Measurements from ENCODE around the gene SEC14L1.
A peak's percentile ranks its signal among the peaks of the same experiment; 100 is the strongest.

SEC14L1 gene

GRCh38 chr17:77117415-77117814, 23.4 kb upstream of the SEC14L1 start:
- DNase-seq, result no peak

DNA sequence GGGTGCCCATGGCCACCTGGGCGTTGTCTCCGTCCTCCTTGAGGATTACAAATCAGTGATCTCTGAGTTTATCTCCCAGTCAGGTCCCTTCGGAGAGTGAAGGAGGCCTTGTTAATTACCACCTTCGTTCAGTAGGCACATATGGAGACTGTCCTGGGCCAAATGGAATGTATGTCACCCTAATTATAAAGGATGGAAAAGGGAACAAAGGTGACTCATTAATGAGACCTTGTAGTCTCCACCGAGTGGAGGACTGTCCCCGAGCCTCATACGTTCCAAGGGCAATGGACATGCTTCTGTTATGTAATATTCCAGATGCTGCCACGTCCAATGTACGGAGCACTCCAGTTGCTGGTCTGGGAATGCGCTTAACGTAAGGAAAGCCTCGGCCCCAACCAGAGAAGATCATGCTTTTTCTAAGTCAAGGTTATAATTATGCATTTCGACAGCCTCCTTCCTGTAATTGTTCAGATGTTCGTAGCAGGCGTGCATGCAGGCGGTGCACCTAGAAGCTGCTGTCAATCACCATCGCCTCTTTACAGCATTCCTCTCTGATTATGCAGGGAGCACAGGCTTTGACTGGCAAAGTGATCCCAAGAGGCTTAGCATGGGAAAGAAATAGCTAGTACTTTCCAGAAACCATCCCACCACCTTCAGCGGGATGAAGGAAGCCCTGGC, 22.4 kb upstream of the SEC14L1 start:
- no peak for DNase-seq

DNA sequence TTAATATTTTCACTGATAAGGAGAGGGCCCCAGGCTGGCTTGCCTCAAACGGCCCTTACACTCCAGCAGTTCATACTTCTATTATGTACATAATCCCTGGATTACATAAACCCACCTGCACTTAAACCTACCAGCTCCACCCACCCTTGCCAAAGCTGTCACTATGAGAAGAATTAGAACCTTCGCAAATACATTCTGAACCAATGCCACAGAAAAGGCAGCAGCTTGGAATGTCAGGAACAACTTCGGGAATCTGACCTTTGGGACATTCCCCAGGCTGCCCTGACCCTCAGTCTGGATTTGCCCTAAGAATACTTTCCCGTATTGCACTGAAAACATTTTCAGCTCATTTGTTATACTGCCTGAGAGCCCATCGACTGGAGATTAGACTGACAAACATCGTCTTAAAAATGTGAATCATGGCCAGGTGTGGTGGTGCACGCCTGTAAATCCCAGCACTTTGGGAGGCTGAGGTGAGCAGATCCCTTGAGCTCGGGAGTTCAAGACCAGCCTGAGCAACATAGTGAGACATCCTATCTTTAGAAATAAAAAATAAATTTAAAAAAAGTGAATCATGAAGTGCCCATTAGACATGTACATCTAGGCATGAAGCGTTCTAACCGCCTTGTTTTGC, 21.0 kb upstream of the SEC14L1 start:
- DNase-seq, result no peak

DNA sequence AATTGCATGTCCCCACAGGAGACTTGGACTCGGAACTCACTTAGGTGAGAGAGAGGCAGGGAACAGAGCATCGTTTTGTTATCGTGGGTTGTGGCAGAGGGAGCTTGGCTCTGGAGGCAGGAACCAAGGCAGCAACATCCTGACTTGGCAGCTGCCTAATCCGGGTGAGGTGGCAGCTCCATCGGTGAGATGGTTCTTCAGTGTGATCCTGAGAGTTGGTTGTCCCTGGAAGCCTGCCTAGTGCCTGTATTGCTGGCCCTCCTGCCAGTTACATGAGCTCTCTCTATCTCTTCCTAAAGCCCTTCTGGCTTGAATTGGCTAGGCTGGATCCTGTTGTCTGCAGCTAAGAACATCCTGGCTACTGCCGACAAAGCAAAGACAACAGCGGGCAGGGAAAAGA, 19.9 kb upstream of the SEC14L1 start:
- DNase-seq, result no peak

- no peak for DNase-seq
Measured at GRCh38 chr17:77124192-77124889, 16.4 kb upstream of the SEC14L1 start.

DNA sequence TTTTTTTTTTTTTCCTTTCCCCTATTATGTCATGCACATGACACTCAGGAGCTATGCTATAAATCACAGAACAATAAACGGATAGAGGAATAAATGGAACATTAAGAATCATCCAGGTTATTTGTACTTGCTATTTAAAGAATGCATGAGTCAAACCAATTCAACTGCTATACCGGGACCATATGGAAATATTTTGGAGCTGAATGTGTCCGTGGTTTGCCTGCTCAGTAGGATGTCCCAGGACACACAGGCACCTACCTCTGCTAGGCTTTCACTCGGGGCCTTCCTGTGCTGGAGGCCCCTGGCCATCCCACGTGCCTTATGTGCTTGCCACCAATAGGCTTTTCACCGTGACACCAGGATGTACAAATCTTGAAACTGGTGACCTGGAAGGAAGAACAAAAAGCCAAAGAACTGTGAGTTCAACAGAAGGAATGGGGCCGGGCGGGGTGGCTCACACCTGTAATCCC, 15.3 kb upstream of the SEC14L1 start:
- no peak for DNase-seq

GRCh38 chr17:77126519-77126918, 14.2 kb upstream of the SEC14L1 start:
- DNase-seq, result no peak

DNA sequence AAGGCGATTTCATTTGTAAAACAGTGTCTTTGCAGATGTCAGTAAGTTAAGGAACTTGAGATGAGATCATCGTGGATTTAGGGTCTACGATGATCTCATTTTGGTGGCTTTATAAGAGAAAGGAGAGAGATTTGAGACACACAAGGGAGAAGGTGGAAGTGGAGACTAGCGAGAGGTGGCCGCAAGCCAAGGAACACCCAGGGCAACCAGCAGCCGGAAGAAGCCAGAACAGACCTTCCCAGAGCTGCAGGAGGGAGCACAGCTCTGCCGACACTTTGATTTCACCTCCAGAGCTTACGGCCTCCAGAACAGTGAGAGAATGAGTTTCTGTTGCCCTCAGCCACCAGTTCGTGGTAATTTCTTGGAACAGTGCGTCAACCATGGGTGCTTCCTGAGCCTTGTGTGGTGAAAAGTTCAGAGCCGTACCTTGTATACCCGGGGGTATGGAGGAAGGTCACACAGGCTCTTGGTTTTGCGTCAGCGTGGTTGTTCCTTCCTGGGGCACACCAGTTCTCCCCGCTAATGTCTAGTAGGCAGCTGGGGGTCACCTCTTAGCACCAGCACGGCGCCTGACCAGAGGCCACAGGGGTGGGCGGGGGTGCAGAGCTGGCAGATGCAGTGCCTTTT, 12.9 kb upstream of the SEC14L1 start:
- DNase-seq, result peak; percentile 38 to 59

DNA sequence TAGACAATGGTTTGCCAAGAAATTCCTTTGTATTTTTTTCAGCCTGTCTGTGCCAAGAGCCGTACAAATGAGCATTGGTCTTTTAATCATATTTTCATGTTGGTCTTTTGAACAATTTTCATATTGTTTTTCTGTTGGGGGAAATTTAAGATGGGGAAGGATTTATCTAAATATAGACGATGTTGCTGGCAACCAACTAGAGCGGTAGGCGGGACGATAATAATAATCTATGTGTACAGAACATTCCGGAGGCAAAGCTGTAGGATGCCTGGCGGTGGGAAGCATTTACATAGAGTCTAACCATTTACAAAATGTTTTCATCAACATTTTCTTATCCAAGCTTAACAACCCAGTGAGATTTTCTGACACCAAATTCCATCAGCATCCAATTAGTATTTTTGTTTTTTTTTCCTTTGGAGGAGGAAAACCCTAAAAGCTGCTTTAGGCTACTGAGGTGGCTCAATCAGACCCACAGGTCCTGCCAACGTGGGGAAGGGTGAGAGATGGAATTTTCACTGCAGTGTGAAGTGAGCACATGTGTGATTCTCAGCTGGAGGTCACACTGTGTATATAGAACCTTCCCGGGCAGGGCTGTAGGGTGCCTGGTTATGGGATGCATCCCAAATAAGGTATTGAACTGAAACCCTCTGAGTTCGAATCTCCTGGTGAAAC, 11.7 kb upstream of the SEC14L1 start:
- DNase-seq, result no peak

- DNase-seq, result no peak
Measured at GRCh38 chr17:77129568-77130301, 11.0 kb upstream of the SEC14L1 start.

DNA sequence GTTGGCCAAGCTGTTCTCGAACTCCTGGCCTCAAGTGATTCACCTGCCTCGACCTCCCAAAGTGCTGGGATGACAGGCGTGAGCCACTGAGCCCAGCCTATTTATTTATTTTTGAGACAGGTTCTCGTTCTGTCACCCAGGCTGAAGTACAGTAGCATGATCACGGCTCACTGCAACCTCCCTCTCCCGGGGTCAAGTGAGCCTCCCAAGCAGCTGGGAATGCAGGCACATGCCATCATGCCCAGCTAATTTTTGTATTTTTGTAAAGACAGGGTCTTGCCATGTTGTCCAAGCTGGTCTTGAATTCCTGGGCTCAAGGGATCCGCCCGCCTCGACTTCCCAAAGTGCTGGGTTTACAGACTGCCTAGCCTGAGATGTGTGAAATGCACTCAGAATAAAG, 10.2 kb upstream of the SEC14L1 start:
- no peak for DNase-seq

- no peak for DNase-seq
Measured at GRCh38 chr17:77131904-77132303, 8.9 kb upstream of the SEC14L1 start.

GRCh38 chr17:77132411-77133086, 8.2 kb upstream of the SEC14L1 start:
- no peak for DNase-seq

- DNase-seq, result no peak
Measured at GRCh38 chr17:77133087-77133638, 7.6 kb upstream of the SEC14L1 start.

- no peak for DNase-seq
Measured at GRCh38 chr17:77136420-77136767, 4.4 kb upstream of the SEC14L1 start.

GRCh38 chr17:77137111-77137510, 3.7 kb upstream of the SEC14L1 start:
- no peak for DNase-seq

DNA sequence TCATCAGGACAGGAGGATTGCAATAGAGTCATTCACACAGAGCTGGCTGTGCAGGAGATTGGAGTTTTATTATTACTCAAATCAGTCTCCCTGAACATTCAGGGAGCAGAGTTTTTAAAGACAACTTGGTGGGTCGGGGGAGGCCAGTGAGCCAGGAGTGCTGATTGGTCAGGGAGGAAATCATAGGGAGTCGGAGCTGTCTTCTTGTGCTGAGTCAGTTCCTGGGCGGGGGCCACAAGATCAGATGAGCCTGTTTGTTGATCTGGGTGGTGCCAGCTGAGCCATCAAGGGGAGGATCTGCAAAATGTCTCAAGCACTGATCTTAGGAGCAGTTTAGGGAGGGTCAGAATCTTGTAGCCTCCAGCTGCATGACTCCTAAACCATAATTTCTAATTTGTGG, 2.9 kb upstream of the SEC14L1 start:
- DNase-seq, result peak in 1 of 2 donors; percentile 36

- peak; percentile 99 for DNase-seq
Measured at GRCh38 chr17:77140166-77140877, 447 bp upstream of the SEC14L1 start.

GRCh38 chr17:77141846-77142449, 1.2 kb downstream of the SEC14L1 start:
- DNase-seq, result no peak

GRCh38 chr17:77142689-77143088, 1.9 kb downstream of the SEC14L1 start:
- no peak for DNase-seq
